Natural killer cell (primary cell): ENCODE data around the gene PLEKHA5. TPM values are rescaled to one million over a fixed set of nuclear protein-coding genes. Genes with fewer than 3 reads are reported as not detected.
"Not testable (repeated sequence)": the region's sequence is repeated elsewhere in the genome, so short reads cannot be mapped to it uniquely, and the experiment has no call there.

Source experiments
- ATAC-seq, 3 donors: fragments of 150-1000 bp in 2 of 3; fragments of 200-7000 bp in 1 of 3; cut with Tn5 transposase; 1 replicate in 1 of 3; 2 replicates in 2 of 3; pipeline ENCODE4 v1.10.0; 2021; ENCODE audit warnings: mild to moderate bottlenecking in 2 of 3, moderate library complexity in 2 of 3
- DNase-seq, 2 donors: peaks; one replicate each; pipeline versions ENCODE4 v3.0.0 to v3.0.0-alpha.2; 2013 to 2021; ENCODE audit warnings: mixed read lengths in 1 of 2
- H3K27ac ChIP-seq: one replicate; pipeline ENCODE4 v1.5.1; 2013; ENCODE audit warnings: mild to moderate bottlenecking, low read length
- H3K27me3 ChIP-seq: one replicate; pipeline ENCODE4 v1.6.1; 2013; ENCODE audit warnings: low read length; ENCODE audit not compliant: control insufficient read depth, insufficient read depth
- H3K36me3 ChIP-seq: one replicate; pipeline ENCODE4 v1.6.1; 2013; ENCODE audit warnings: low read length; ENCODE audit not compliant: control insufficient read depth, insufficient read depth
- H3K4me1 ChIP-seq: one replicate; pipeline ENCODE4 v1.6.1; 2013; ENCODE audit warnings: low read length; ENCODE audit not compliant: control insufficient read depth, insufficient read depth
- H3K4me3 ChIP-seq: one replicate; pipeline ENCODE4 v1.5.1; 2013; ENCODE audit warnings: low read length
- H3K9me3 ChIP-seq: one replicate; pipeline ENCODE4 v1.6.1; 2013; ENCODE audit warnings: low read length; ENCODE audit not compliant: control insufficient read depth, insufficient read depth
- H3K27ac Mint-ChIP-seq, 2 donors: one replicate each; pipeline ENCODE4 v1.8.0; 2022; ENCODE audit warnings: mild to moderate bottlenecking in 2 of 2, mixed read lengths in 2 of 2, moderate library complexity in 1 of 2
- H3K27me3 Mint-ChIP-seq, 2 donors: one replicate each; pipeline ENCODE4 v1.8.0; 2022; ENCODE audit warnings: low read depth in 2 of 2, mixed read lengths in 2 of 2
- H3K36me3 Mint-ChIP-seq: one replicate; pipeline ENCODE4 v1.8.0; 2022; ENCODE audit warnings: mixed read lengths
- H3K4me1 Mint-ChIP-seq, 2 donors: one replicate each; pipeline ENCODE4 v1.8.0; 2022; ENCODE audit warnings: mixed read lengths in 2 of 2
- H3K4me3 Mint-ChIP-seq: one replicate; pipeline ENCODE4 v1.8.0; 2022; ENCODE audit warnings: mild to moderate bottlenecking, moderate library complexity, mixed read lengths
- H3K9me3 Mint-ChIP-seq, 2 donors: one replicate each; pipeline ENCODE4 v1.8.0; 2022; ENCODE audit warnings: mixed read lengths in 2 of 2
- WGBS: methylation state at CpG from one replicate; pipeline ENCODE4 v1.1.7; 2013; ENCODE audit warnings: missing lambda C conversion rate; ENCODE audit not compliant: insufficient coverage; 5-methylcytosine and 5-hydroxymethylcytosine counted together
- intact Hi-C: fragments of 100-400 bp; cut with micrococcal nuclease; formaldehyde crosslinking; loops from one replicate; pipeline ENCODE4 v1.14.2; 2022
- total RNA-seq, 4 donors: library from RNA; stranded (reverse); fragments of 120-200 nt in 1 of 4; gene quantifications; one replicate each; pipeline versions ENCODE4 v1.2.3 to v1.2.4, GENCODE V29; 2013 to 2022
- TF ChIP-seq, protein P1 (sequence below): fragments of 200-600 bp; IDR thresholded peaks from one replicate; pipeline ENCODE4 v1.8.0; 2022; ENCODE audit warnings: antibody characterized with exemption

The PLEKHA5 gene
- total RNA-seq, 3 donors from 2014 or later (not counting 1 experiment from before 2014, with no cell fraction given), result 5.2 to 12.1 (median 7.0) TPM

- H3K27ac Mint-ChIP-seq, result no peak overlapping the region
- TF ChIP-seq, protein P1, sequence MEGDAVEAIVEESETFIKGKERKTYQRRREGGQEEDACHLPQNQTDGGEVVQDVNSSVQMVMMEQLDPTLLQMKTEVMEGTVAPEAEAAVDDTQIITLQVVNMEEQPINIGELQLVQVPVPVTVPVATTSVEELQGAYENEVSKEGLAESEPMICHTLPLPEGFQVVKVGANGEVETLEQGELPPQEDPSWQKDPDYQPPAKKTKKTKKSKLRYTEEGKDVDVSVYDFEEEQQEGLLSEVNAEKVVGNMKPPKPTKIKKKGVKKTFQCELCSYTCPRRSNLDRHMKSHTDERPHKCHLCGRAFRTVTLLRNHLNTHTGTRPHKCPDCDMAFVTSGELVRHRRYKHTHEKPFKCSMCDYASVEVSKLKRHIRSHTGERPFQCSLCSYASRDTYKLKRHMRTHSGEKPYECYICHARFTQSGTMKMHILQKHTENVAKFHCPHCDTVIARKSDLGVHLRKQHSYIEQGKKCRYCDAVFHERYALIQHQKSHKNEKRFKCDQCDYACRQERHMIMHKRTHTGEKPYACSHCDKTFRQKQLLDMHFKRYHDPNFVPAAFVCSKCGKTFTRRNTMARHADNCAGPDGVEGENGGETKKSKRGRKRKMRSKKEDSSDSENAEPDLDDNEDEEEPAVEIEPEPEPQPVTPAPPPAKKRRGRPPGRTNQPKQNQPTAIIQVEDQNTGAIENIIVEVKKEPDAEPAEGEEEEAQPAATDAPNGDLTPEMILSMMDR, result no peak
- no peaks in the 10 kb centered on the region for H3K4me1 ChIP-seq
- intact Hi-C loops, result no loop called here
- H3K27ac ChIP-seq, result no peak overlapping the region
- no peaks in the 10 kb centered on the region for H3K27me3 ChIP-seq
- ATAC-seq (no peak), DNase-seq (no peak)
- H3K27me3 Mint-ChIP-seq, result no peaks in the 10 kb centered on the region
- H3K4me3 Mint-ChIP-seq, result no peak overlapping the region
- no peak overlapping the region for H3K4me3 ChIP-seq
- H3K9me3 ChIP-seq, result no peaks in the 10 kb centered on the region
- H3K36me3 Mint-ChIP-seq, result no peaks in the 10 kb centered on the region
- H3K4me1 Mint-ChIP-seq, result no peaks in the 10 kb centered on the region
- no peaks in the 10 kb centered on the region for H3K36me3 ChIP-seq
- WGBS, result 89% methylated on average over 8 of the region's 9 CpGs
- no peaks in the 10 kb centered on the region for H3K9me3 Mint-ChIP-seq
Observed at GRCh38 chr12:19382563-19382962, 253.0 kb downstream of the PLEKHA5 start.

DNA sequence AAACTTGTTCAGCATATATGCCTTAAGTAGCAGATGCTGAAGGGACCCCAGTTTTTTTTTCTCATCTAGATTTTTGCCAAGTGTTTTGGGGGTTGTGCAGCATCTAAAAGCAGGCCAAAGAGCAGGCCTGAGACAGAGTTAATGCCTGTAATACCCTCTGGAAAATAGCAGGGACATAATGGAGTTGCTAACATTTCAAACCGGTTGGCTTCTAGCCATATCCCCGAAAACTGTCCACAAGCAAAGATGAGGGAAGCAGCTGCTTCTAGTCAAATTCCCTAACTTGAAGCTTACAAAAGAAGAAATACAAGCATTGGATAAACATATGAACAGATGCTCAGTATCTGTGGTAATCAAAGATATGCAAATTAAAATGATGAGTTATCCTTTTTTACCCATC lies 257.6 kb downstream of the PLEKHA5 start:
- no peaks in the 10 kb centered on the region for H3K27me3 ChIP-seq
- H3K4me1 ChIP-seq, result no peaks in the 10 kb centered on the region
- ATAC-seq, result no peak
- Mint-ChIP-seq H3K4me1 (peaks cover 0 to 3% of the 10 kb centered on the region in 2 donors), H3K27me3 (no peaks in the 10 kb centered on the region), H3K9me3 (no peaks in the 10 kb centered on the region), H3K27ac (no peak overlapping the region), H3K36me3 (no peaks in the 10 kb centered on the region), H3K4me3 (no peak overlapping the region)
- H3K36me3 ChIP-seq, result no peaks in the 10 kb centered on the region
- 97% methylated on average over 2 of the region's 2 CpGs for WGBS
- H3K27ac ChIP-seq, result no peak overlapping the region
- intact Hi-C loops, result no loop called here
- no peak for DNase-seq
- no peaks in the 10 kb centered on the region for H3K9me3 ChIP-seq
- TF ChIP-seq, protein P1, result no peak
- no peak overlapping the region for H3K4me3 ChIP-seq

DNA sequence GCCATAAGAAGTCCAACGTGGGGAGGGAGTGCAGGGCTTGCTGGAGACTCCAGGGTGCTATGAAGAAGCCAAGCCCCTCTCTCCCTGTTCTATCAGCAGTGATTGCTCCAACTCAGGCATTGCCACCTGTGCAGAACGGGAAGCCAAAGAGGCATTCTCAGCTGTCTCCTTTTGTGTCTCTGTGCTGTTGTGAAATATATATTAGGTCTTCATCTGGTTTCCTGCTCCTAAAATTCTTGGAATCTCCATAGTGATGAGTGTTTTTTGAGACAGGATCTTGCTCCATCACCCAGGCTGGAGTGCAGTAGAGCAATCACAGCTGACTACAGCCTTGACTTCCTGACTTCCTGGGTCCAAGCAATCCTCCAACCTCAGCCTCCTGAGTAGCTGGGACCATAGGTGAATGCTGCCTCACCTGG lies 258.6 kb downstream of the PLEKHA5 start:
- no peaks in the 10 kb centered on the region for H3K27me3 ChIP-seq
- H3K9me3 ChIP-seq, result no peaks in the 10 kb centered on the region
- H3K4me3 Mint-ChIP-seq, result no peak overlapping the region
- H3K9me3 Mint-ChIP-seq, result no peaks in the 10 kb centered on the region
- 100% methylated on average over 2 of the region's 2 CpGs for WGBS
- ATAC-seq (no peak), DNase-seq (no peak)
- H3K4me1 Mint-ChIP-seq, result peaks cover 0 to 3% of the 10 kb centered on the region in 2 donors
- no peak overlapping the region for H3K27ac Mint-ChIP-seq
- TF ChIP-seq, protein P1, result no peak
- no peaks in the 10 kb centered on the region for H3K27me3 Mint-ChIP-seq
- no peaks in the 10 kb centered on the region for H3K36me3 ChIP-seq
- H3K27ac ChIP-seq, result no peak overlapping the region
- H3K4me3 ChIP-seq, result no peak overlapping the region
- no peaks in the 10 kb centered on the region for H3K36me3 Mint-ChIP-seq
- intact Hi-C loops, result no loop called here
- H3K4me1 ChIP-seq, result no peaks in the 10 kb centered on the region

- no peaks in the 10 kb centered on the region for H3K27me3 Mint-ChIP-seq
- Histone ChIP-seq H3K27ac (no peak overlapping the region), H3K4me3 (no peak overlapping the region), H3K36me3 (no peaks in the 10 kb centered on the region), H3K27me3 (no peaks in the 10 kb centered on the region), H3K9me3 (no peaks in the 10 kb centered on the region), H3K4me1 (no peaks in the 10 kb centered on the region)
- no peaks in the 10 kb centered on the region for H3K9me3 Mint-ChIP-seq
- H3K4me3 Mint-ChIP-seq, result no peak overlapping the region
- WGBS, result 91% methylated on average over 3 of the region's 3 CpGs
- H3K36me3 Mint-ChIP-seq, result no peaks in the 10 kb centered on the region
- intact Hi-C loops, result no loop called here
- H3K4me1 Mint-ChIP-seq, result peaks cover 0 to 3% of the 10 kb centered on the region in 2 donors
- no peak for ATAC-seq
- TF ChIP-seq, protein P1, result no peak
- DNase-seq, result no peak
- no peak overlapping the region for H3K27ac Mint-ChIP-seq
Observed at GRCh38 chr12:19390051-19390598, 260.6 kb downstream of the PLEKHA5 start.

DNA sequence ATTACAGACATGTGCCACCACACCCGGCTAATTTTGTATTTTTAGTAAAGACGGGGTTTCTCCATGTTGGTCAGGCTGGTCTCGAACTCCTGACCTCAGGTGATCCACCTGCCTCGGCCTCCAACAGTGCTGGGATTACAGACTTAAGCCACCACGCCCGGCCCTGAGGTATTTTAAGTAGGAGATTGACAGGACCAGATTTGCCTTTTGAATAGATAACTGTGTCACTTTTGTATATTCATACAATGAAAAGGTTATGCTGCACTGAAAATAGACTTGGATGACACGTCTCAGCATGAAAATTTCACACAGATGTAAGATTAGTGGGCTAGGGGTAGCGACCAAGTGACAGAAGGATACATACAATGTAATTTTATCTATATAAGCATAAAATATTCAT lies 263.1 kb downstream of the PLEKHA5 start:
- ATAC-seq, H3K27me3 ChIP-seq, H3K27ac ChIP-seq, H3K27ac Mint-ChIP-seq, H3K36me3 Mint-ChIP-seq, H3K9me3 Mint-ChIP-seq, H3K36me3 ChIP-seq, H3K9me3 ChIP-seq, DNase-seq, intact Hi-C loops, H3K4me3 ChIP-seq, H3K27me3 Mint-ChIP-seq, H3K4me3 Mint-ChIP-seq, H3K4me1 Mint-ChIP-seq, H3K4me1 ChIP-seq: not testable (repeated sequence)
- 97% methylated on average over 6 of the region's 8 CpGs for WGBS
